K562 (cell line): Measurements from ENCODE around the gene HDGFL2. TPM values are rescaled to one million over a fixed set of nuclear protein-coding genes. Genes with fewer than 3 reads are reported as not detected.
A peak's percentile ranks its signal among the peaks of the same experiment; 100 is the strongest.

ENCODE experiments used
- ATAC-seq: fragments of 200-7000 bp; cut with Tn5 transposase; 3 replicates; pipeline ENCODE4 v1.9.1; 2020; ENCODE audit warnings: moderate library complexity
- BruUV-seq: library from RNA; stranded (reverse); fragments of 400-500 nt; replicated peaks from 2 replicates; lab custom pipeline; 2021; lab: Mats Ljungman, UMichigan
- CTCF ChIA-PET: fragments of 300-600 bp; formaldehyde crosslinking; extraction: SDS; loops from one replicate; lab custom pipeline; 2021; ENCODE audit warnings: low intra/inter-chr PET ratio; lab: Yijun Ruan, JAX
- POLR2A ChIA-PET: fragments of 300-600, 350-650 bp; sonication (Branson Sonifier 250); formaldehyde crosslinking; extraction: SDS; loops from one replicate; lab custom pipeline; 2021; ENCODE audit warnings: antibody characterized with exemption, inconsistent platforms; lab: Yijun Ruan, JAX
- DNase-seq, 4 experiments: peaks; one replicate each; pipeline versions ENCODE4 v3.0.0 to v3.0.0-alpha.2; 2011 to 2018; ENCODE audit warnings: low spot score in 3 of 4, mixed read lengths in 3 of 4; ENCODE audit errors: extremely low read depth in 1 of 4
- FAIRE-seq: peaks from 2 replicates; lab custom pipeline; 2011; peaks lifted over from hg19 to GRCh38; lab: Jason Lieb, UNC
- H2AFZ ChIP-seq: 2 replicates; pipeline ENCODE4 v1.6.0; 2011; ENCODE audit warnings: low read depth, low read length, control low read depth, inconsistent platforms
- H3K27ac ChIP-seq: fragments of 200-600 bp; 3 replicates; pipeline ENCODE4 v1.8.0; 2011; ENCODE audit warnings: low read depth, mild to moderate bottlenecking, control low read depth, inconsistent platforms, low read length, moderate library complexity, mixed read lengths; ENCODE audit errors: extremely low read depth
- H3K27me3 ChIP-seq, 2 experiments: fragments of 300-600 bp in 1 of 2; 2 replicates in 1 of 2; 3 replicates in 1 of 2; pipeline versions ENCODE4 v1.6.0 to v1.8.0; 2011; ENCODE audit warnings: inconsistent platforms in 2 of 2, low read length in 2 of 2, mild to moderate bottlenecking in 1 of 2, mixed read lengths in 1 of 2, moderate library complexity in 1 of 2; ENCODE audit not compliant: control insufficient read depth in 2 of 2, insufficient read depth in 2 of 2
- H3K36me3 ChIP-seq: fragments of 300-600 bp; 3 replicates; pipeline ENCODE4 v1.8.0; 2011; ENCODE audit warnings: mild to moderate bottlenecking, low read length, inconsistent platforms; ENCODE audit not compliant: control insufficient read depth, insufficient read depth
- H3K4me1 ChIP-seq, 2 experiments: fragments of 200-600 bp in 1 of 2; replicated peaks in 1 of 2; 2 replicates in 1 of 2; 3 replicates in 1 of 2; pipeline versions ENCODE4 v1.5.1 to v1.8.0; 2011; ENCODE audit warnings: inconsistent platforms in 2 of 2, low read length in 2 of 2, mild to moderate bottlenecking in 1 of 2, mixed read lengths in 1 of 2, moderate library complexity in 1 of 2; ENCODE audit not compliant: control insufficient read depth in 2 of 2, insufficient read depth in 2 of 2
- H3K4me2 ChIP-seq: 2 replicates; pipeline ENCODE4 v1.6.1; 2011; ENCODE audit warnings: low read length, control low read depth, inconsistent platforms, mixed read lengths; ENCODE audit not compliant: insufficient read depth
- H3K4me3 ChIP-seq: fragments of 200-600 bp; sonication (generic), shearing (Covaris generic); 2 replicates; pipeline ENCODE4 v1.5.1; 2016; ENCODE audit warnings: control low read depth, inconsistent platforms
- H3K79me2 ChIP-seq: fragments of 200-600 bp; 3 replicates; pipeline ENCODE4 v1.8.0; 2011; ENCODE audit warnings: low read length, inconsistent platforms; ENCODE audit not compliant: control insufficient read depth, insufficient read depth
- H3K9ac ChIP-seq, 2 experiments: 2 replicates each; pipeline versions ENCODE4 v1.6.0 to v1.6.1; 2011; ENCODE audit warnings: low read depth in 2 of 2, low read length in 2 of 2, control low read depth in 1 of 2, inconsistent platforms in 1 of 2, mild to moderate bottlenecking in 1 of 2, mixed read lengths in 1 of 2; ENCODE audit not compliant: insufficient read depth in 1 of 2
- H3K9me1 ChIP-seq: one replicate; pipeline ENCODE4 v1.6.0; 2011; ENCODE audit warnings: inconsistent platforms, mild to moderate bottlenecking, low read length, moderate library complexity; ENCODE audit not compliant: control insufficient read depth, insufficient read depth
- H3K9me3 ChIP-seq: replicated peaks from 2 replicates; pipeline ENCODE4 v1.5.1; 2011; ENCODE audit warnings: low read depth, low read length, inconsistent platforms; ENCODE audit not compliant: control insufficient read depth, insufficient read depth
- H4K20me1 ChIP-seq: replicated peaks from 2 replicates; pipeline ENCODE4 v1.6.1; 2011; ENCODE audit warnings: low read length, inconsistent platforms, mixed read lengths; ENCODE audit not compliant: control insufficient read depth, insufficient read depth
- ELF4 ChIP-seq: fragments of 450-650 bp; formaldehyde crosslinking; IDR thresholded peaks from 2 replicates; pipeline ENCODE4 v1.4.0; 2022; ENCODE audit warnings: missing genetic modification characterization
- ETV1 ChIP-seq: fragments of 450-650 bp; conservative IDR thresholded peaks from 2 replicates; pipeline ENCODE4 v1.6.1; 2016; ENCODE audit warnings: missing genetic modification characterization, control low read depth, low read depth, missing compliant biosample characterization
- HDAC2 ChIP-seq: fragments of 450-650 bp; IDR thresholded peaks from 2 replicates; pipeline ENCODE4 v1.6.1; 2016; ENCODE audit warnings: mild to moderate bottlenecking
- HDGF ChIP-seq: fragments of 450-650 bp; IDR thresholded peaks from 2 replicates; pipeline ENCODE4 v1.6.1; 2016
- HSF4 ChIP-seq: fragments of 250-450 bp; sonication (Bioruptor Pico); IDR thresholded peaks from 2 replicates; pipeline ENCODE4 v2.1.2; 2022; ENCODE audit warnings: mild to moderate bottlenecking, moderate library complexity, borderline replicate concordance
- MAZ ChIP-seq, 2 experiments: fragments of 450-650 bp in 1 of 2; sonication (generic) in 1 of 2; formaldehyde crosslinking; IDR thresholded peaks in 1 of 2; conservative IDR thresholded peaks in 1 of 2; 2 replicates each; pipeline versions ENCODE4 v1.4.0 to v1.5.0; 2020; ENCODE audit warnings: mild to moderate bottlenecking in 1 of 2, missing genetic modification reagents in 1 of 2
- MCM2 ChIP-seq: fragments of 450-650 bp; IDR thresholded peaks from 2 replicates; pipeline ENCODE4 v1.6.1; 2017; ENCODE audit warnings: low read depth, mild to moderate bottlenecking
- POLR2G ChIP-seq: fragments of 200-400 bp; formaldehyde crosslinking; IDR thresholded peaks from 2 replicates; pipeline ENCODE4 v1.6.1; 2017; ENCODE audit warnings: low read depth, mild to moderate bottlenecking, antibody characterized with exemption, low read length, moderate library complexity
- PRMT5 ChIP-seq: sonication (generic); formaldehyde crosslinking; IDR thresholded peaks from 2 replicates; pipeline ENCODE4 v1.5.0; 2020; ENCODE audit warnings: missing genetic modification reagents
- RBFOX2 ChIP-seq: fragments of 200-400 bp; formaldehyde crosslinking; IDR thresholded peaks from 2 replicates; pipeline ENCODE4 v1.6.1; 2017; ENCODE audit warnings: low read depth, mild to moderate bottlenecking, low read length, moderate library complexity
- SRF ChIP-seq, 2 experiments: fragments of 250-450, 450-650 bp in 1 of 2; sonication (Bioruptor Pico) in 1 of 2; sonication (generic) in 1 of 2; formaldehyde crosslinking; IDR thresholded peaks; 2 replicates each; pipeline versions ENCODE4 v1.5.0 to v1.5.1; 2020 to 2022; ENCODE audit warnings: mild to moderate bottlenecking in 1 of 2, missing genetic modification reagents in 1 of 2
- SRSF3 ChIP-seq: fragments of 200-400 bp; formaldehyde crosslinking; IDR thresholded peaks from 2 replicates; pipeline ENCODE4 v1.6.1; 2016; ENCODE audit warnings: mild to moderate bottlenecking, low read length, moderate library complexity; ENCODE audit not compliant: insufficient read depth
- ZFP36 ChIP-seq: fragments of 150-350 bp; IDR thresholded peaks from 2 replicates; pipeline ENCODE4 v1.6.1; 2018; ENCODE audit warnings: low read length, low read depth; ENCODE audit not compliant: partially characterized antibody
- ZFPM2 ChIP-seq: fragments of 250-450 bp; sonication (Bioruptor Pico); IDR thresholded peaks from 2 replicates; pipeline ENCODE4 v1.5.1; 2022; ENCODE audit warnings: mild to moderate bottlenecking
- ZNF165 ChIP-seq: fragments of 250-450 bp; sonication (Bioruptor Pico); IDR thresholded peaks from 2 replicates; pipeline ENCODE4 v1.4.0; 2020; ENCODE audit warnings: borderline replicate concordance
- ZNF224 ChIP-seq: sonication (generic); formaldehyde crosslinking; IDR thresholded peaks from 2 replicates; pipeline ENCODE4 v1.8.0; 2022; ENCODE audit warnings: mild to moderate bottlenecking, missing genetic modification reagents
- ZNF583 ChIP-seq: fragments of 250-450 bp; sonication (Bioruptor Pico); IDR thresholded peaks from 2 replicates; pipeline ENCODE4 v1.4.0; 2020
- WGBS: fragments of 100-300 bp; shearing (Covaris generic); methylation state at CpG from one replicate; pipeline ENCODE4 v1.1.6; 2016; ENCODE audit warnings: low coverage, mixed read lengths; ENCODE audit not compliant: insufficient coverage; ENCODE audit errors: missing lambda C conversion rate; 5-methylcytosine and 5-hydroxymethylcytosine counted together
- in situ Hi-C: fragments of 300-500 bp; cut with MboI; formaldehyde crosslinking; loops from 4 replicates; pipeline ENCODE4 v1.15.0; 2018; ENCODE audit warnings: inconsistent platforms, mixed read lengths
- intact Hi-C: fragments of 100-400 bp; cut with micrococcal nuclease; formaldehyde crosslinking; loops from 2 replicates; pipeline ENCODE4 v1.14.2; 2022
- polyA plus RNA-seq, 8 experiments: library from polyadenylated mRNA; depleted of rRNA in 4 of 8; stranded (reverse) in 5 of 8; unstranded in 3 of 8; fragments of >200 nt; fragmentation: Nextera tagmentation in 2 of 8; fragmentation: Illumina TruSeq in 1 of 8; extraction: Ambion mirVana in 2 of 8; extraction: Trizol in 1 of 8; gene quantifications; 2 replicates each; pipeline versions ENCODE4 v1.2.1 to v1.2.3, GENCODE V29; 2011 to 2014; ENCODE audit warnings: inconsistent platforms in 1 of 8, missing spikeins in 1 of 8
- total RNA-seq, 7 experiments: library from RNA; depleted of rRNA in 6 of 7; stranded (reverse); fragments of >200 nt in 6 of 7; fragmentation: Illumina TruSeq in 2 of 7; extraction: Trizol in 2 of 7; gene quantifications; 2 replicates each; pipeline versions ENCODE4 v1.2.1 to v1.2.3, GENCODE V29; 2011 to 2021; ENCODE audit warnings: low replicate concordance in 1 of 7
- TF ChIP-seq, protein P1 (sequence below): fragments of 250-450 bp; sonication (Bioruptor Pico); IDR thresholded peaks from 2 replicates; pipeline ENCODE4 v1.8.0; 2021; ENCODE audit warnings: moderate library complexity, mild to moderate bottlenecking, inconsistent platforms
- TF ChIP-seq, protein P2 (sequence below): fragments of 250-450 bp; sonication (Bioruptor Pico); IDR thresholded peaks from 2 replicates; pipeline ENCODE4 v1.9.0; 2021; ENCODE audit warnings: mild to moderate bottlenecking, inconsistent platforms

The HDGFL2 gene
- total and polyA plus RNA-seq, 9 of the 15 experiments (the other 6 are each of a cell fraction or from before 2014, with no cell fraction given), result 0.13 to 61.7 (median 16.0) TPM

DNA sequence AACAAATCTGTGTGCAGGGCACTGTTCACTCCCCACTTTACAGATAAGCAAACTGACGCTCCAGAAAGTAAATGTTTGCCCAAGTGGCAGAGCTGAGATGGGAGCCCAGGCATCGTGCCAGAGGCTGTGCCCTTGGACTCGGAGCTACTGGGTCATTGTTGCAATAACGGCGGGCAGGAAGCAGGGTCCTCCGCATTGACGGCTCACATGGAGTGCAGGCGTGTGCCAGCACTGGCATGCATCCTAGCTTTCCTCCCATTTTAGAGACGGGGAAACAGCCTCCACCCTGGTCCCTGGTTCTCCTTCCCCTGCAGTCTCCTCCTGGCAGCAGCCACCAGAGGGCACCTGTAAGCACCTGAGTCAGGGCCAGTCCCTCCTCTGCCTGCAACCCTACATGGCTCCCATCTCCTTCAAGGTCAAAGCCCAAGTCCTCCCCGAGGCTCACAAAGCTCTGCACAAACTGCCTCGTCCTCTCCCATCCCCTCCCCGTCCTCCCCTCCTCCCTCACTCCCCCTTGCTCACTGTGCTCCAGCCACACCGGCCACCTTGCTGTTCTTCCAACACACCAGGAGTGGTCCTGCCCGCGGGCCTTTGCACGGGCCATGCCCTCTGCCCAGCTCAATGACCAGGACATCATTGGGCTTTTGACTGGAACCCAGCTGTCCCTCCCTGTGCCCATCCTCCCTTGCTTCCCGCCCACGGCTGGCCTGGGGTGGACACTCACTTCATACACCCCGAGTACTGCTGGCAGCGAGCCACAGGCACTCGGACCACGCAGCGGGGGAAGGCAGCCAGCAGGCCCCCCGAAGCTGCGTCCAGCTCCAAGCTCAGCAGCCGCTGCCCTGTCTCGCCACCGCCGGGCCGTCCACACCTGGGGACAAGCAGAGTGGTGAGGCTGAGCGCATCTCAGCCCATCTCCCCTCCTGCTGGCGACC is 75.5 kb downstream of the HDGFL2 start:
- no peak overlapping the region for H3K4me2 ChIP-seq
- BruUV-seq, result no TSS peak
- in situ Hi-C loops (no loop called here), intact Hi-C loops (no loop called here)
- no peak overlapping the region; a peak in 1 of 4 replicates for H3K9ac ChIP-seq
- H3K27me3 ChIP-seq, result no peaks in the 10 kb centered on the region
- ATAC-seq (peak; percentile 77), FAIRE-seq (no peak), DNase-seq (peak in 1 of 4 experiments; percentile 50)
- H3K4me3 ChIP-seq, result no peak overlapping the region
- no peaks in the 10 kb centered on the region for H4K20me1 ChIP-seq
- POLR2A ChIA-PET, result interaction anchor here (0.8 to 1.1 kb wide), 3 partner anchors 8 to 86 kb away, joined by 3 to 5 read pairs (median 4); no protein-coding TSS in a partner anchor
- no peaks in the 10 kb centered on the region for H3K9me3 ChIP-seq
- WGBS, result 53% methylated on average over 20 of the region's 32 CpGs
- H2AFZ ChIP-seq, result no peak overlapping the region
- H3K27ac ChIP-seq, result no peak overlapping the region
- no peaks in the 10 kb centered on the region for H3K9me1 ChIP-seq
- no peaks in the 10 kb centered on the region for H3K79me2 ChIP-seq
- CTCF ChIA-PET, result no interaction called here
- H3K36me3 ChIP-seq, result no peaks in the 10 kb centered on the region
- peaks cover 0 to 37% of the 10 kb centered on the region in 2 experiments; a peak in 4 of 5 replicates for H3K4me1 ChIP-seq
- TF ChIP-seq ETV1 (tag) (no peak), ZNF224 (CRISPR knock-in tag) (no peak), HDAC2 (peak; percentile 58; the same call in 1 of the 2 replicates), MCM2 (no peak), RBFOX2 (no peak), ELF4 (CRISPR knock-in tag) (no peak), ZFP36 (peak; percentile 90), MAZ (CRISPR knock-in tag; conservative IDR thresholded peaks at IDR 0.05 in 1 of 2, IDR thresholded peaks at IDR 0.05 in 1 of 2) (no peak), ZFPM2 (CRISPR knock-in tag) (no peak), HSF4 (CRISPR knock-in tag) (no peak), HDGF (no peak), SRF (CRISPR knock-in tag; IDR thresholded peaks at IDR 0.05) (no peak), SRSF3 (no peak), ZNF165 (no peak), PRMT5 (no peak), ZNF583 (CRISPR knock-in tag) (no peak), POLR2G (0 out of 2 replicates have a peak, but pooled peaks have one; percentile 24)
- TF ChIP-seq, protein P1, sequence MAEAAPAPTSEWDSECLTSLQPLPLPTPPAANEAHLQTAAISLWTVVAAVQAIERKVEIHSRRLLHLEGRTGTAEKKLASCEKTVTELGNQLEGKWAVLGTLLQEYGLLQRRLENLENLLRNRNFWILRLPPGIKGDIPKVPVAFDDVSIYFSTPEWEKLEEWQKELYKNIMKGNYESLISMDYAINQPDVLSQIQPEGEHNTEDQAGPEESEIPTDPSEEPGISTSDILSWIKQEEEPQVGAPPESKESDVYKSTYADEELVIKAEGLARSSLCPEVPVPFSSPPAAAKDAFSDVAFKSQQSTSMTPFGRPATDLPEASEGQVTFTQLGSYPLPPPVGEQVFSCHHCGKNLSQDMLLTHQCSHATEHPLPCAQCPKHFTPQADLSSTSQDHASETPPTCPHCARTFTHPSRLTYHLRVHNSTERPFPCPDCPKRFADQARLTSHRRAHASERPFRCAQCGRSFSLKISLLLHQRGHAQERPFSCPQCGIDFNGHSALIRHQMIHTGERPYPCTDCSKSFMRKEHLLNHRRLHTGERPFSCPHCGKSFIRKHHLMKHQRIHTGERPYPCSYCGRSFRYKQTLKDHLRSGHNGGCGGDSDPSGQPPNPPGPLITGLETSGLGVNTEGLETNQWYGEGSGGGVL (CRISPR knock-in tag), result no peak
- TF ChIP-seq, protein P2, sequence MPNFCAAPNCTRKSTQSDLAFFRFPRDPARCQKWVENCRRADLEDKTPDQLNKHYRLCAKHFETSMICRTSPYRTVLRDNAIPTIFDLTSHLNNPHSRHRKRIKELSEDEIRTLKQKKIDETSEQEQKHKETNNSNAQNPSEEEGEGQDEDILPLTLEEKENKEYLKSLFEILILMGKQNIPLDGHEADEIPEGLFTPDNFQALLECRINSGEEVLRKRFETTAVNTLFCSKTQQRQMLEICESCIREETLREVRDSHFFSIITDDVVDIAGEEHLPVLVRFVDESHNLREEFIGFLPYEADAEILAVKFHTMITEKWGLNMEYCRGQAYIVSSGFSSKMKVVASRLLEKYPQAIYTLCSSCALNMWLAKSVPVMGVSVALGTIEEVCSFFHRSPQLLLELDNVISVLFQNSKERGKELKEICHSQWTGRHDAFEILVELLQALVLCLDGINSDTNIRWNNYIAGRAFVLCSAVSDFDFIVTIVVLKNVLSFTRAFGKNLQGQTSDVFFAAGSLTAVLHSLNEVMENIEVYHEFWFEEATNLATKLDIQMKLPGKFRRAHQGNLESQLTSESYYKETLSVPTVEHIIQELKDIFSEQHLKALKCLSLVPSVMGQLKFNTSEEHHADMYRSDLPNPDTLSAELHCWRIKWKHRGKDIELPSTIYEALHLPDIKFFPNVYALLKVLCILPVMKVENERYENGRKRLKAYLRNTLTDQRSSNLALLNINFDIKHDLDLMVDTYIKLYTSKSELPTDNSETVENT, result no peak
